PC-9 (cell line): ENCODE results near the gene PLEKHG5. TPM values are rescaled to one million over a fixed set of nuclear protein-coding genes. Genes with fewer than 3 reads are reported as not detected.

Experiments
- BruUV-seq: library from RNA; stranded (reverse); fragments of 400-500 nt; replicated peaks from 2 replicates; lab custom pipeline; 2021; lab: Mats Ljungman, UMichigan
- CTCF ChIA-PET: fragments of 300-600 bp; sonication (Branson Sonifier 250); formaldehyde crosslinking; loops from one replicate; lab custom pipeline; 2022; ENCODE audit warnings: antibody characterized with exemption; lab: Charles Lee
- POLR2A ChIA-PET: fragments of 300-600 bp; sonication (Branson Sonifier 250); formaldehyde crosslinking; loops from one replicate; lab custom pipeline; 2022; ENCODE audit warnings: antibody characterized with exemption; ENCODE audit not compliant: unreplicated experiment; lab: Charles Lee
- DNase-seq, 2 experiments: peaks; one replicate each; pipeline versions ENCODE4 v3.0.0 to v3.0.0-alpha.2; 2015 to 2022; ENCODE audit warnings: mixed read lengths in 1 of 2
- H2AFZ ChIP-seq: fragments of 200-600 bp; sonication (generic); 2 replicates; pipeline ENCODE4 v1.8.1; 2017; ENCODE audit warnings: antibody characterized with exemption
- H3F3A ChIP-seq: fragments of 200-600 bp; sonication (generic); 2 replicates; pipeline ENCODE4 v1.8.1; 2017; ENCODE audit warnings: antibody characterized with exemption, mild to moderate bottlenecking, low read depth; ENCODE audit not compliant: insufficient read depth
- H3K27ac ChIP-seq: fragments of 200-600 bp; sonication (generic); 2 replicates; pipeline ENCODE4 v1.6.1; 2016; ENCODE audit warnings: mixed run types
- H3K27me3 ChIP-seq: fragments of 200-600 bp; sonication (generic); 2 replicates; pipeline ENCODE4 v1.6.1; 2016; ENCODE audit warnings: low read depth, mixed run types; ENCODE audit not compliant: insufficient read depth
- H3K36me3 ChIP-seq: fragments of 200-600 bp; sonication (generic); 2 replicates; pipeline ENCODE4 v1.6.1; 2016; ENCODE audit warnings: low read depth, mixed run types
- H3K4me1 ChIP-seq: fragments of 200-600 bp; sonication (generic); replicated peaks from 2 replicates; pipeline ENCODE4 v1.6.1; 2016; ENCODE audit warnings: mixed run types; ENCODE audit not compliant: insufficient read depth
- H3K4me2 ChIP-seq: fragments of 200-600 bp; sonication (generic); 2 replicates; pipeline ENCODE4 v1.6.1; 2017; ENCODE audit warnings: mixed run types
- H3K4me3 ChIP-seq: fragments of 200-600 bp; sonication (generic); 2 replicates; pipeline ENCODE4 v1.6.1; 2016; ENCODE audit warnings: mixed run types
- H3K79me2 ChIP-seq: fragments of 200-600 bp; sonication (generic); 2 replicates; pipeline ENCODE4 v1.6.1; 2017; ENCODE audit warnings: low read depth, mixed run types
- H3K9me2 ChIP-seq: fragments of 200-600 bp; sonication (generic); 2 replicates; pipeline ENCODE4 v1.8.1; 2017; ENCODE audit warnings: mild to moderate bottlenecking; ENCODE audit not compliant: insufficient read depth
- H3K9me3 ChIP-seq: fragments of 200-600 bp; sonication (generic); 2 replicates; pipeline ENCODE4 v1.8.1; 2016; ENCODE audit warnings: low read depth; ENCODE audit not compliant: insufficient read depth
- H4K20me1 ChIP-seq: fragments of 200-600 bp; sonication (generic); 2 replicates; pipeline ENCODE4 v1.8.1; 2017; ENCODE audit not compliant: insufficient read depth
- CTCF ChIP-seq: fragments of 200-600 bp; sonication (generic); conservative IDR thresholded peaks from 2 replicates; pipeline ENCODE4 v1.6.1; 2017; ENCODE audit warnings: mixed run types, antibody characterized with exemption, mild to moderate bottlenecking, moderate library complexity
- EZH2 ChIP-seq: fragments of 200-600 bp; sonication (generic); IDR thresholded peaks from 2 replicates; pipeline ENCODE4 v1.8.0; 2017; ENCODE audit warnings: antibody characterized with exemption, low read depth
- intact Hi-C: fragments of 100-400 bp; cut with micrococcal nuclease; formaldehyde crosslinking; loops from one replicate; pipeline ENCODE4 v1.10.0; 2022; ENCODE audit not compliant: unreplicated experiment
- total RNA-seq: library from RNA; stranded (reverse); gene quantifications from 2 replicates; pipeline ENCODE4 v1.2.3, GENCODE V29; 2021

PLEKHG5 gene
- total RNA-seq, 1 experiment from 2014 or later = 11.3 TPM

- no peaks in the 10 kb centered on the region for H3K9me2 ChIP-seq
- H3K27ac ChIP-seq = no peak overlapping the region
- H3K9me3 ChIP-seq = no peaks in the 10 kb centered on the region
- ChIA-PET CTCF (interaction anchor here (0.7 kb wide), 1 partner anchor 370 kb away, joined by 3 read pairs; no protein-coding TSS in a partner anchor), POLR2A (no interaction called here)
- H3K4me2 ChIP-seq = peak overlapping the region; percentile 77
- no peak overlapping the region for H2AFZ ChIP-seq
- TF ChIP-seq CTCF (no peak), EZH2 (no peak)
- intact Hi-C loops = no loop called here
- H3F3A ChIP-seq = no peaks in the 10 kb centered on the region
- H3K36me3 ChIP-seq = no peaks in the 10 kb centered on the region
- H3K4me3 ChIP-seq = peak overlapping the region; percentile 56; the same call in 1 of the 2 replicates
- BruUV-seq = no TSS peak
- peaks cover 5% of the 10 kb centered on the region; the same call in 1 of the 2 replicates for H3K4me1 ChIP-seq
- no peaks in the 10 kb centered on the region for H3K27me3 ChIP-seq
- DNase-seq = no peak
- no peaks in the 10 kb centered on the region for H4K20me1 ChIP-seq
- no peaks in the 10 kb centered on the region for H3K79me2 ChIP-seq
These were observed 6.6 kb upstream of the PLEKHG5 start for GRCh38 chr1:6497867-6498575.

DNA sequence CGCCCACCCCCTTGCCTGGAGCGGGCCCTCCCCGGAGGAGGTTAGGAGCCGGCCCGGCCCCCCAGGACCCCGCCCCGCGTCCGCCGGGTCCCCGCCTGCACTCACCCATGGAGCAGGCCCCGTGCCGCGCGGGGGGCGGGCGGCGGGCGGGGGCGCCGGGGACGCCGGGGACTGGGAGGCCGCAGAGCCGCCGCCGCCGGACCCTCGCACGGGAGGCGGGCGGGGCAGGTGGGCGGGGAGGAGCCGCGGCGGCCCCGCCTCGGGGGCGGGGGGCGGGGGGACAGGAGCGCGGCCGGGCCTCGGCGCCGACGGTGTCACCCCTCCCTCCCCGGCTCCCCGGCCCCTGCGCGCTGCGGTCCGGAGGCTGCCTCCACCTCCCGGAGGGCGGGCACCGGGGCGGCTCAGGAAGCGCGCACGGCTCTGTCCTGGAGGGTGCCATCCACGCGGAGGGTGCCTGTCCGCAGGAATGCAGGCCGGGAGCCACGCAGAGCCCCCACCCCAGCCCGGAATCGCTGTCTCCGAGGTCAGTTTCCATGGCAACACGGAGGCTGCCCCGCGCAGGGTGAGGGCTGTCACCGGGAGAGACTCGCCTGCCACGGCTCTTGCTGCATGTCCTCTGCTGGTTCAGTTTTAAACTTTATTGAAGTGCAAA lies 5.9 kb upstream of the PLEKHG5 start:
- Histone ChIP-seq H4K20me1 (no peaks in the 10 kb centered on the region), H3K9me3 (no peaks in the 10 kb centered on the region), H3K4me1 (peaks cover 8% of the 10 kb centered on the region), H3K36me3 (no peaks in the 10 kb centered on the region), H2AFZ (no peak overlapping the region), H3K4me3 (peak overlapping the region; percentile 56; the same call in 1 of the 2 replicates), H3K27me3 (no peaks in the 10 kb centered on the region), H3K27ac (no peak overlapping the region), H3F3A (peaks cover 3% of the 10 kb centered on the region; the same call in 1 of the 2 replicates), H3K4me2 (peak overlapping the region; percentile 77), H3K9me2 (no peaks in the 10 kb centered on the region), H3K79me2 (no peaks in the 10 kb centered on the region)
- no peak for TF ChIP-seq CTCF
- TF ChIP-seq EZH2 = no peak
- BruUV-seq = no TSS peak
- peak in 1 of 2 experiments; percentile 65 for DNase-seq
- intact Hi-C loops = no loop called here
- POLR2A ChIA-PET = no interaction called here
- CTCF ChIA-PET = no interaction called here

- Histone ChIP-seq H3F3A (peaks cover 8% of the 10 kb centered on the region; the same call in 1 of the 2 replicates), H4K20me1 (no peaks in the 10 kb centered on the region), H3K27ac (no peak overlapping the region), H3K9me2 (no peaks in the 10 kb centered on the region), H3K79me2 (no peaks in the 10 kb centered on the region), H3K4me1 (peaks cover 13% of the 10 kb centered on the region), H3K4me2 (peak overlapping the region; percentile 74), H3K27me3 (no peaks in the 10 kb centered on the region), H3K4me3 (peak overlapping the region; percentile 44; the same call in 1 of the 2 replicates), H3K36me3 (no peaks in the 10 kb centered on the region), H3K9me3 (no peaks in the 10 kb centered on the region), H2AFZ (no peak overlapping the region)
- CTCF ChIA-PET = no interaction called here
- no TSS peak for BruUV-seq
- POLR2A ChIA-PET = no interaction called here
- intact Hi-C loops = no loop called here
- no peak for DNase-seq
- TF ChIP-seq CTCF = no peak
- no peak for TF ChIP-seq EZH2
These were observed 5.4 kb upstream of the PLEKHG5 start for GRCh38 chr1:6496890-6497214.
